GM23338 (cell line): ENCODE measurements around the gene LHB. TPM values are rescaled to one million over a fixed set of nuclear protein-coding genes. Genes with fewer than 3 reads are reported as not detected.

Experiments
- ATAC-seq: fragments of 200-7000 bp; cut with Tn5 transposase; 3 replicates; pipeline ENCODE4 v1.9.1; 2020
- DNase-seq: peaks from one replicate; pipeline ENCODE4 v3.0.0-alpha.2; 2015; ENCODE audit warnings: low spot score
- H2AFZ ChIP-seq: fragments of 200-600 bp; sonication (generic); 2 replicates; pipeline ENCODE4 v1.8.0; 2016; ENCODE audit warnings: antibody characterized with exemption, mild to moderate bottlenecking, moderate library complexity
- H3F3A ChIP-seq: fragments of 200-600 bp; sonication (generic); replicated peaks from 2 replicates; pipeline ENCODE4 v1.8.0; 2017; ENCODE audit warnings: antibody characterized with exemption, mixed run types, low read depth
- H3K27ac ChIP-seq: fragments of 200-600 bp; sonication (generic); 2 replicates; pipeline ENCODE4 v1.6.1; 2016; ENCODE audit warnings: low read depth
- H3K27me3 ChIP-seq: fragments of 200-600 bp; sonication (generic); 2 replicates; pipeline ENCODE4 v1.8.0; 2016; ENCODE audit warnings: mild to moderate bottlenecking, mixed run types, moderate library complexity; ENCODE audit not compliant: insufficient read depth
- H3K36me3 ChIP-seq: fragments of 200-600 bp; sonication (generic); 2 replicates; pipeline ENCODE4 v1.8.0; 2016; ENCODE audit warnings: mild to moderate bottlenecking; ENCODE audit not compliant: insufficient read depth
- H3K4me1 ChIP-seq: fragments of 200-600 bp; sonication (generic); 2 replicates; pipeline ENCODE4 v1.8.0; 2016; ENCODE audit warnings: mild to moderate bottlenecking, moderate library complexity; ENCODE audit not compliant: insufficient read depth
- H3K4me2 ChIP-seq: fragments of 200-600 bp; sonication (generic); 2 replicates; pipeline ENCODE4 v1.7.1; 2017; ENCODE audit warnings: mixed run types
- H3K4me3 ChIP-seq: fragments of 200-600 bp; sonication (generic); 2 replicates; pipeline ENCODE4 v1.6.1; 2016; ENCODE audit warnings: mixed run types
- H3K79me2 ChIP-seq: fragments of 200-600 bp; sonication (generic); replicated peaks from 2 replicates; pipeline ENCODE4 v1.8.0; 2017; ENCODE audit warnings: mild to moderate bottlenecking; ENCODE audit not compliant: insufficient read depth
- H3K9me2 ChIP-seq: fragments of 200-600 bp; sonication (generic); 2 replicates; pipeline ENCODE4 v1.8.0; 2017; ENCODE audit not compliant: insufficient read depth
- H4K20me1 ChIP-seq: fragments of 200-600 bp; sonication (generic); replicated peaks from 2 replicates; pipeline ENCODE4 v1.8.0; 2017; ENCODE audit warnings: mild to moderate bottlenecking; ENCODE audit not compliant: insufficient read depth
- H3K27ac Mint-ChIP-seq: 2 replicates; pipeline ENCODE4 v1.8.0; 2020; ENCODE audit warnings: inconsistent platforms, mild to moderate bottlenecking, moderate library complexity, mixed read lengths
- H3K27me3 Mint-ChIP-seq: 3 replicates; pipeline ENCODE4 v1.8.0; 2022; ENCODE audit warnings: low read depth, mild to moderate bottlenecking, moderate library complexity, mixed read lengths, inconsistent platforms; ENCODE audit not compliant: insufficient read depth, poor library complexity
- H3K36me3 Mint-ChIP-seq: 3 replicates; pipeline ENCODE4 v1.8.0; 2021; ENCODE audit warnings: low read depth, mild to moderate bottlenecking, inconsistent platforms, moderate library complexity, mixed read lengths
- H3K4me1 Mint-ChIP-seq: 3 replicates; pipeline ENCODE4 v1.8.0; 2020; ENCODE audit warnings: mild to moderate bottlenecking, inconsistent platforms, mixed read lengths
- H3K4me3 Mint-ChIP-seq: 3 replicates; pipeline ENCODE4 v1.8.0; 2021; ENCODE audit warnings: moderate library complexity, mild to moderate bottlenecking, inconsistent platforms, mixed read lengths
- H3K9me3 Mint-ChIP-seq: 3 replicates; pipeline ENCODE4 v1.8.0; 2020; ENCODE audit warnings: moderate library complexity, mild to moderate bottlenecking, inconsistent platforms, mixed read lengths
- CREB1 ChIP-seq: fragments of 250-450 bp; sonication (Bioruptor Pico); IDR thresholded peaks from 2 replicates; pipeline ENCODE4 v1.5.0; 2020; ENCODE audit warnings: low read depth, mild to moderate bottlenecking, moderate library complexity
- EZH2 ChIP-seq: fragments of 200-600 bp; sonication (generic); IDR thresholded peaks from one replicate; pipeline ENCODE4 v1.8.0; 2017; ENCODE audit warnings: antibody characterized with exemption, mild to moderate bottlenecking, low read depth; ENCODE audit not compliant: unreplicated experiment
- EZH2phosphoT487 ChIP-seq: fragments of 200-600 bp; sonication (generic); IDR thresholded peaks from one replicate; pipeline ENCODE4 v1.8.1; 2018; ENCODE audit warnings: antibody characterized with exemption; ENCODE audit not compliant: unreplicated experiment
- NANOG ChIP-seq: IDR thresholded peaks from 2 replicates; pipeline ENCODE4 v1.6.1; 2016; ENCODE audit warnings: antibody characterized with exemption, borderline replicate concordance
- POLR2AphosphoS5 ChIP-seq: IDR thresholded peaks from 2 replicates; pipeline ENCODE4 v1.6.1; 2016; ENCODE audit warnings: antibody characterized with exemption, low read depth
- STAT1 ChIP-seq: IDR thresholded peaks from one replicate; pipeline ENCODE4 v1.6.1; 2016; ENCODE audit warnings: antibody characterized with exemption; ENCODE audit not compliant: unreplicated experiment
- ZNF331 ChIP-seq: fragments of 250-450 bp; sonication (Bioruptor Pico); IDR thresholded peaks from 2 replicates; pipeline ENCODE4 v1.5.0; 2020; ENCODE audit warnings: low read depth, mild to moderate bottlenecking, moderate library complexity
- polyA plus RNA-seq: library from polyadenylated mRNA; unstranded; fragments of >200 nt; fragmentation: Nextera tagmentation; extraction: Ambion mirVana; gene quantifications from 2 replicates; pipeline ENCODE4 v1.2.1, GENCODE V29; 2016
- total RNA-seq: library from RNA; depleted of rRNA; stranded (reverse); fragments of >200 nt; shearing (Covaris generic); gene quantifications from 2 replicates; pipeline ENCODE4 v1.2.3, GENCODE V29; 2014
- TF ChIP-seq, protein P1 (sequence below): fragments of 250-450 bp; sonication (Bioruptor Pico); IDR thresholded peaks from 2 replicates; pipeline ENCODE4 v1.5.0; 2020; ENCODE audit warnings: mild to moderate bottlenecking, moderate library complexity
- TF ChIP-seq, protein P2 (sequence below): IDR thresholded peaks from 2 replicates; pipeline ENCODE4 v1.6.1; 2016; ENCODE audit warnings: antibody characterized with exemption
- TF ChIP-seq, protein P3 (sequence below): IDR thresholded peaks from one replicate; pipeline ENCODE4 v1.6.1; 2018; ENCODE audit warnings: antibody characterized with exemption; ENCODE audit not compliant: unreplicated experiment
- TF ChIP-seq, protein P4 (sequence below), 2 experiments: fragments of 200-600 bp in 1 of 2; sonication (generic) in 1 of 2; conservative IDR thresholded peaks; 2 replicates each; pipeline versions ENCODE4 v1.5.1 to v1.6.1; 2016 to 2017; ENCODE audit warnings: antibody characterized with exemption in 2 of 2, low read depth in 2 of 2, mild to moderate bottlenecking in 2 of 2, moderate library complexity in 1 of 2

Gene LHB
- total and polyA plus RNA-seq, 2 experiments from 2014 or later, result 0.76 TPM; not detected in 1

DNA sequence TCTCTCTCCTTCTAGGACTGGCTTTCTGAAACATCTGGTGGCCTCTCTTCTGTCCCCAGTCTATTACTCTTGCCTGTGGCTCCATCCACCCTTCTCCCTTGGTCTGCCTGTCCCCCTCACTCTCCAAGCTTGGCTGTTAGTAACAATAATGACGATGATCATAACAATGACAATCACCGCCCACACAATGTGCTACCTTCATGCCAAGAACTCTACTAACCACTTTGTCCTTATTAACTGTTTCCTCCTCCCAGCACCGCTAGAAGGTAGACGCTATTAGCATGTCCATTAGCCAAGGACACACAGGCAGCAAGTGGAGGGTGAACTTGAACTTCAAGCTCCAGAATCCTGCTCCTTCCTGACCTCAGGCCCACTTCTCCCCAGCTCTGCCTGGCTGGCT, 26.5 kb downstream of the LHB start (continued):
- TF ChIP-seq, protein P1, sequence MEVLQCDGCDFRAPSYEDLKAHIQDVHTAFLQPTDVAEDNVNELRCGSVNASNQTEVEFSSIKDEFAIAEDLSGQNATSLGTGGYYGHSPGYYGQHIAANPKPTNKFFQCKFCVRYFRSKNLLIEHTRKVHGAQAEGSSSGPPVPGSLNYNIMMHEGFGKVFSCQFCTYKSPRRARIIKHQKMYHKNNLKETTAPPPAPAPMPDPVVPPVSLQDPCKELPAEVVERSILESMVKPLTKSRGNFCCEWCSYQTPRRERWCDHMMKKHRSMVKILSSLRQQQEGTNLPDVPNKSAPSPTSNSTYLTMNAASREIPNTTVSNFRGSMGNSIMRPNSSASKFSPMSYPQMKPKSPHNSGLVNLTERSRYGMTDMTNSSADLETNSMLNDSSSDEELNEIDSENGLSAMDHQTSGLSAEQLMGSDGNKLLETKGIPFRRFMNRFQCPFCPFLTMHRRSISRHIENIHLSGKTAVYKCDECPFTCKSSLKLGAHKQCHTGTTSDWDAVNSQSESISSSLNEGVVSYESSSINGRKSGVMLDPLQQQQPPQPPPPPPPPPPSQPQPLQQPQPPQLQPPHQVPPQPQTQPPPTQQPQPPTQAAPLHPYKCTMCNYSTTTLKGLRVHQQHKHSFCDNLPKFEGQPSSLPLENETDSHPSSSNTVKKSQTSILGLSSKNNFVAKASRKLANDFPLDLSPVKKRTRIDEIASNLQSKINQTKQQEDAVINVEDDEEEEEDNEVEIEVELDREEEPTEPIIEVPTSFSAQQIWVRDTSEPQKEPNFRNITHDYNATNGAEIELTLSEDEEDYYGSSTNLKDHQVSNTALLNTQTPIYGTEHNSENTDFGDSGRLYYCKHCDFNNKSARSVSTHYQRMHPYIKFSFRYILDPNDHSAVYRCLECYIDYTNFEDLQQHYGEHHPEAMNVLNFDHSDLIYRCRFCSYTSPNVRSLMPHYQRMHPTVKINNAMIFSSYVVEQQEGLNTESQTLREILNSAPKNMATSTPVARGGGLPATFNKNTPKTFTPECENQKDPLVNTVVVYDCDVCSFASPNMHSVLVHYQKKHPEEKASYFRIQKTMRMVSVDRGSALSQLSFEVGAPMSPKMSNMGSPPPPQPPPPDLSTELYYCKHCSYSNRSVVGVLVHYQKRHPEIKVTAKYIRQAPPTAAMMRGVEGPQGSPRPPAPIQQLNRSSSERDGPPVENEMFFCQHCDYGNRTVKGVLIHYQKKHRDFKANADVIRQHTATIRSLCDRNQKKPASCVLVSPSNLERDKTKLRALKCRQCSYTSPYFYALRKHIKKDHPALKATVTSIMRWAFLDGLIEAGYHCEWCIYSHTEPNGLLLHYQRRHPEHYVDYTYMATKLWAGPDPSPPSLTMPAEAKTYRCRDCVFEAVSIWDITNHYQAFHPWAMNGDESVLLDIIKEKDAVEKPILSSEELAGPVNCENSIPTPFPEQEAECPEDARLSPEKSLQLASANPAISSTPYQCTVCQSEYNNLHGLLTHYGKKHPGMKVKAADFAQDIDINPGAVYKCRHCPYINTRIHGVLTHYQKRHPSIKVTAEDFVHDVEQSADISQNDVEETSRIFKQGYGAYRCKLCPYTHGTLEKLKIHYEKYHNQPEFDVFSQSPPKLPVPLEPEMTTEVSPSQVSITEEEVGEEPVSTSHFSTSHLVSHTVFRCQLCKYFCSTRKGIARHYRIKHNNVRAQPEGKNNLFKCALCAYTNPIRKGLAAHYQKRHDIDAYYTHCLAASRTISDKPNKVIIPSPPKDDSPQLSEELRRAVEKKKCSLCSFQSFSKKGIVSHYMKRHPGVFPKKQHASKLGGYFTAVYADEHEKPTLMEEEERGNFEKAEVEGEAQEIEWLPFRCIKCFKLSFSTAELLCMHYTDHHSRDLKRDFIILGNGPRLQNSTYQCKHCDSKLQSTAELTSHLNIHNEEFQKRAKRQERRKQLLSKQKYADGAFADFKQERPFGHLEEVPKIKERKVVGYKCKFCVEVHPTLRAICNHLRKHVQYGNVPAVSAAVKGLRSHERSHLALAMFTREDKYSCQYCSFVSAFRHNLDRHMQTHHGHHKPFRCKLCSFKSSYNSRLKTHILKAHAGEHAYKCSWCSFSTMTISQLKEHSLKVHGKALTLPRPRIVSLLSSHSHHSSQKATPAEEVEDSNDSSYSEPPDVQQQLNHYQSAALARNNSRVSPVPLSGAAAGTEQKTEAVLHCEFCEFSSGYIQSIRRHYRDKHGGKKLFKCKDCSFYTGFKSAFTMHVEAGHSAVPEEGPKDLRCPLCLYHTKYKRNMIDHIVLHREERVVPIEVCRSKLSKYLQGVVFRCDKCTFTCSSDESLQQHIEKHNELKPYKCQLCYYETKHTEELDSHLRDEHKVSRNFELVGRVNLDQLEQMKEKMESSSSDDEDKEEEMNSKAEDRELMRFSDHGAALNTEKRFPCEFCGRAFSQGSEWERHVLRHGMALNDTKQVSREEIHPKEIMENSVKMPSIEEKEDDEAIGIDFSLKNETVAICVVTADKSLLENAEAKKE (CRISPR knock-in tag), result no peak
- TF ChIP-seq EZH2, result no peak
- TF ChIP-seq, protein P2, sequence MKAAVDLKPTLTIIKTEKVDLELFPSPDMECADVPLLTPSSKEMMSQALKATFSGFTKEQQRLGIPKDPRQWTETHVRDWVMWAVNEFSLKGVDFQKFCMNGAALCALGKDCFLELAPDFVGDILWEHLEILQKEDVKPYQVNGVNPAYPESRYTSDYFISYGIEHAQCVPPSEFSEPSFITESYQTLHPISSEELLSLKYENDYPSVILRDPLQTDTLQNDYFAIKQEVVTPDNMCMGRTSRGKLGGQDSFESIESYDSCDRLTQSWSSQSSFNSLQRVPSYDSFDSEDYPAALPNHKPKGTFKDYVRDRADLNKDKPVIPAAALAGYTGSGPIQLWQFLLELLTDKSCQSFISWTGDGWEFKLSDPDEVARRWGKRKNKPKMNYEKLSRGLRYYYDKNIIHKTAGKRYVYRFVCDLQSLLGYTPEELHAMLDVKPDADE, result no peak

DNA sequence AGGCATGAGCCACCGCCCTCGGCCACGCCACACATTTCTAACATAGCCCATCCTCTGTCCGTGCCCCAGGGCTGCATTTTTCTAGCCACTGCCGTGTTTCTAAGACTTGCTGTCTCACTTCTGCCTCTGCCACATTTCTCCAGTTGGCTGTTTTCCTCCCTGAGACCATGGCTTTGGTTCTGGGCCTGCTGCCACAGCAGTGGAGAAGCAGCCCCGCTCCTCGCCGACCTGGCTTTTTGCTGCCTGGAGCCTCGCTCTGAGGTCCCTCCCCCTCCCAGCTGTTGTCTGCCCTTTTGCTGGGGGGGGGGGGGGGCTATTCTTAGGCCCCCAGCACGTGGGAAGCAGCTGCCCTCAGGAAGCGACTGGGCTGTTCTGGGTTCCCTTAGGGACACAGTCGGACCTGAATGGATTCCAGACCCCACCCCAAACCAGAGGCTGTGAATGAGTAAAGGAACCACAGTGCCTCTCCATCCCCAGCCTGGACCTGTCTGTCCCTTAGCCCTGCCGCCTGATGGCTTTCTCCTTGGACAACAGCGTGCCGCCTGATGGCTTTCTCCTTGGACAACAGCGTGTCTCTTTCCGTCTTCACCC, 27.1 kb downstream of the LHB start:
- H3K27me3 Mint-ChIP-seq, result peaks cover 11% of the 10 kb centered on the region
- Histone ChIP-seq H2AFZ (no peak overlapping the region), H3K4me3 (no peak overlapping the region), H3K4me1 (peaks cover 10% of the 10 kb centered on the region; the same call in 1 of the 2 replicates), H3K36me3 (peaks cover 6% of the 10 kb centered on the region), H3K9me2 (no peaks in the 10 kb centered on the region), H3K79me2 (peaks cover 25% of the 10 kb centered on the region), H3K27ac (no peak overlapping the region), H4K20me1 (peaks cover 6% of the 10 kb centered on the region), H3F3A (0 out of 2 replicates have a peak, but pooled peaks cover 3% of the 10 kb centered on the region), H3K4me2 (no peak overlapping the region), H3K27me3 (no peaks in the 10 kb centered on the region)
- H3K4me3 Mint-ChIP-seq, result no peak overlapping the region; the same call in 2 of the 3 replicates
- no peak overlapping the region for H3K27ac Mint-ChIP-seq
- no peaks in the 10 kb centered on the region for H3K9me3 Mint-ChIP-seq
- DNase-seq, result no peak
- peaks cover 46% of the 10 kb centered on the region for H3K36me3 Mint-ChIP-seq
- peaks cover 19% of the 10 kb centered on the region for H3K4me1 Mint-ChIP-seq
- ATAC-seq, result no peak
- no peak for TF ChIP-seq POLR2AphosphoS5
- TF ChIP-seq, protein P3, sequence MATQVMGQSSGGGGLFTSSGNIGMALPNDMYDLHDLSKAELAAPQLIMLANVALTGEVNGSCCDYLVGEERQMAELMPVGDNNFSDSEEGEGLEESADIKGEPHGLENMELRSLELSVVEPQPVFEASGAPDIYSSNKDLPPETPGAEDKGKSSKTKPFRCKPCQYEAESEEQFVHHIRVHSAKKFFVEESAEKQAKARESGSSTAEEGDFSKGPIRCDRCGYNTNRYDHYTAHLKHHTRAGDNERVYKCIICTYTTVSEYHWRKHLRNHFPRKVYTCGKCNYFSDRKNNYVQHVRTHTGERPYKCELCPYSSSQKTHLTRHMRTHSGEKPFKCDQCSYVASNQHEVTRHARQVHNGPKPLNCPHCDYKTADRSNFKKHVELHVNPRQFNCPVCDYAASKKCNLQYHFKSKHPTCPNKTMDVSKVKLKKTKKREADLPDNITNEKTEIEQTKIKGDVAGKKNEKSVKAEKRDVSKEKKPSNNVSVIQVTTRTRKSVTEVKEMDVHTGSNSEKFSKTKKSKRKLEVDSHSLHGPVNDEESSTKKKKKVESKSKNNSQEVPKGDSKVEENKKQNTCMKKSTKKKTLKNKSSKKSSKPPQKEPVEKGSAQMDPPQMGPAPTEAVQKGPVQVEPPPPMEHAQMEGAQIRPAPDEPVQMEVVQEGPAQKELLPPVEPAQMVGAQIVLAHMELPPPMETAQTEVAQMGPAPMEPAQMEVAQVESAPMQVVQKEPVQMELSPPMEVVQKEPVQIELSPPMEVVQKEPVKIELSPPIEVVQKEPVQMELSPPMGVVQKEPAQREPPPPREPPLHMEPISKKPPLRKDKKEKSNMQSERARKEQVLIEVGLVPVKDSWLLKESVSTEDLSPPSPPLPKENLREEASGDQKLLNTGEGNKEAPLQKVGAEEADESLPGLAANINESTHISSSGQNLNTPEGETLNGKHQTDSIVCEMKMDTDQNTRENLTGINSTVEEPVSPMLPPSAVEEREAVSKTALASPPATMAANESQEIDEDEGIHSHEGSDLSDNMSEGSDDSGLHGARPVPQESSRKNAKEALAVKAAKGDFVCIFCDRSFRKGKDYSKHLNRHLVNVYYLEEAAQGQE, result no peak
- no peak for TF ChIP-seq EZH2phosphoT487
- TF ChIP-seq, protein P2, result no peak
- TF ChIP-seq STAT1, result no peak
- no peak for TF ChIP-seq ZNF331
- no peak for TF ChIP-seq NANOG
- no peak for TF ChIP-seq CREB1 (CRISPR knock-in tag)
- TF ChIP-seq, protein P4, sequence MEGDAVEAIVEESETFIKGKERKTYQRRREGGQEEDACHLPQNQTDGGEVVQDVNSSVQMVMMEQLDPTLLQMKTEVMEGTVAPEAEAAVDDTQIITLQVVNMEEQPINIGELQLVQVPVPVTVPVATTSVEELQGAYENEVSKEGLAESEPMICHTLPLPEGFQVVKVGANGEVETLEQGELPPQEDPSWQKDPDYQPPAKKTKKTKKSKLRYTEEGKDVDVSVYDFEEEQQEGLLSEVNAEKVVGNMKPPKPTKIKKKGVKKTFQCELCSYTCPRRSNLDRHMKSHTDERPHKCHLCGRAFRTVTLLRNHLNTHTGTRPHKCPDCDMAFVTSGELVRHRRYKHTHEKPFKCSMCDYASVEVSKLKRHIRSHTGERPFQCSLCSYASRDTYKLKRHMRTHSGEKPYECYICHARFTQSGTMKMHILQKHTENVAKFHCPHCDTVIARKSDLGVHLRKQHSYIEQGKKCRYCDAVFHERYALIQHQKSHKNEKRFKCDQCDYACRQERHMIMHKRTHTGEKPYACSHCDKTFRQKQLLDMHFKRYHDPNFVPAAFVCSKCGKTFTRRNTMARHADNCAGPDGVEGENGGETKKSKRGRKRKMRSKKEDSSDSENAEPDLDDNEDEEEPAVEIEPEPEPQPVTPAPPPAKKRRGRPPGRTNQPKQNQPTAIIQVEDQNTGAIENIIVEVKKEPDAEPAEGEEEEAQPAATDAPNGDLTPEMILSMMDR (conservative IDR thresholded peaks at IDR 0.05; ENCODE audit: low read depth in 2 of 2), result no peak
